ENCODE results near the gene SRP72.
"Not testable (repeated sequence)": the region's sequence is repeated elsewhere in the genome, so short reads cannot be mapped to it uniquely, and the experiment has no call there.

Gene SRP72, protein sequence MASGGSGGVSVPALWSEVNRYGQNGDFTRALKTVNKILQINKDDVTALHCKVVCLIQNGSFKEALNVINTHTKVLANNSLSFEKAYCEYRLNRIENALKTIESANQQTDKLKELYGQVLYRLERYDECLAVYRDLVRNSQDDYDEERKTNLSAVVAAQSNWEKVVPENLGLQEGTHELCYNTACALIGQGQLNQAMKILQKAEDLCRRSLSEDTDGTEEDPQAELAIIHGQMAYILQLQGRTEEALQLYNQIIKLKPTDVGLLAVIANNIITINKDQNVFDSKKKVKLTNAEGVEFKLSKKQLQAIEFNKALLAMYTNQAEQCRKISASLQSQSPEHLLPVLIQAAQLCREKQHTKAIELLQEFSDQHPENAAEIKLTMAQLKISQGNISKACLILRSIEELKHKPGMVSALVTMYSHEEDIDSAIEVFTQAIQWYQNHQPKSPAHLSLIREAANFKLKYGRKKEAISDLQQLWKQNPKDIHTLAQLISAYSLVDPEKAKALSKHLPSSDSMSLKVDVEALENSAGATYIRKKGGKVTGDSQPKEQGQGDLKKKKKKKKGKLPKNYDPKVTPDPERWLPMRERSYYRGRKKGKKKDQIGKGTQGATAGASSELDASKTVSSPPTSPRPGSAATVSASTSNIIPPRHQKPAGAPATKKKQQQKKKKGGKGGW

DNA sequence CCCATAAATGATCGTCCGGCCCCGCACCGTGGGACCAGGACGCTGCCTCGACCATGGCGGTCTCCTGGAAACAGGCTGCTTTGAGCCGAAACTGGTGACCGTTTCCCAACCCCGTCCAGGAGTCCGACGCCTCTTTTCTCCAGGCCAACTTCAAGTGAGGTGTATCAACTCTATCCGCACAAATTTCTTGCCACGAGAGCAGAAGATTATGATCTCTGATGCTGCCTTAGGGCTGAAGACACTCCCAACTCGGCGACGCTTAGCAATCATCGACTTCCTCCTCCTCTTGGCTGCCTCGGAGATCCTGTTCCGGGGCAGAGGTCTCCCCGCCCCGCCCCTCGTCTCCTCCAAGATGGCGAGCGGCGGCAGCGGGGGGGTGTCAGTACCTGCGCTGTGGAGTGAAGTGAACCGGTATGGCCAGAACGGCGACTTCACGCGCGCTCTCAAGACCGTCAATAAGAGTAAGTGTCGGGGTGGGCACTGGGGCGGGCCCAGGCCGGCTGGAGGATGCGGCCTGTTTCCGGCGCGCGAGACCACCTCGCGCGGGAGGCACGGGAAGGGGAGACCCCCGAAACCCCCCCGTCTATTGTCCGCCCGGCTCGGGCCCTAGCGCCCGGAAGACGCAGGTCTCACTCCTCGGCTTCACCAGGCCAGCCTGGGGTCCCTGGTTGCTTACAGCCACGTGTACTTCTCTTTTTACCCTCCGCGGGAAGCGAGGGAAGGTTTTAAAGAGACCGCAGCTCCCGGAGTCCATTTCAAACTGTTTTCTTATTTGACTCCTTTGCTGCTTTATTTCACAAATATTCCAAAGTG is at the start of gene SRP72:
TSS of gene SRP72 (plus strand) at position 334 of the 813 bp plus-strand sequence. CDS start at position 353, 19 bp downstream.
- peak; percentile 47 to 85 for DNase-seq

DNA sequence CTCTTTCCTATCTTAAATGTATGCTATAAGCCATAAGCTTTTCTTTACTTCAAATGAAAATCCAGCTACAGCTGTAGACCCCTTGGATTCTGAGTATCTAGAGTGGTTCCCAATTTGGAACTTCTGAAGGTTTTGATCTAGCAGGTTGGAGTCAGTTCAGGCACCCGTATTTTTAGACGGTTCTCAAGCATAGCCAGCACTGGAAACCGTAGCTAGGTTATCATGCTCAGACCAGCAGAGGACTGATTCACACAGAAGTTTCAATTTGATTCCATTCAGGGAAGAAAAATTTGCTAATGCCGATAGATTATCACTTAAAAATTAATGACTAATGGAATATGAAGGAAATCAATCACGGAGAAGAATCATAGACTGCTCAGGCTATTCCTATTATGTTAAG is 43.2 kb upstream of the SRP72 start:
- no peak for DNase-seq

DNA sequence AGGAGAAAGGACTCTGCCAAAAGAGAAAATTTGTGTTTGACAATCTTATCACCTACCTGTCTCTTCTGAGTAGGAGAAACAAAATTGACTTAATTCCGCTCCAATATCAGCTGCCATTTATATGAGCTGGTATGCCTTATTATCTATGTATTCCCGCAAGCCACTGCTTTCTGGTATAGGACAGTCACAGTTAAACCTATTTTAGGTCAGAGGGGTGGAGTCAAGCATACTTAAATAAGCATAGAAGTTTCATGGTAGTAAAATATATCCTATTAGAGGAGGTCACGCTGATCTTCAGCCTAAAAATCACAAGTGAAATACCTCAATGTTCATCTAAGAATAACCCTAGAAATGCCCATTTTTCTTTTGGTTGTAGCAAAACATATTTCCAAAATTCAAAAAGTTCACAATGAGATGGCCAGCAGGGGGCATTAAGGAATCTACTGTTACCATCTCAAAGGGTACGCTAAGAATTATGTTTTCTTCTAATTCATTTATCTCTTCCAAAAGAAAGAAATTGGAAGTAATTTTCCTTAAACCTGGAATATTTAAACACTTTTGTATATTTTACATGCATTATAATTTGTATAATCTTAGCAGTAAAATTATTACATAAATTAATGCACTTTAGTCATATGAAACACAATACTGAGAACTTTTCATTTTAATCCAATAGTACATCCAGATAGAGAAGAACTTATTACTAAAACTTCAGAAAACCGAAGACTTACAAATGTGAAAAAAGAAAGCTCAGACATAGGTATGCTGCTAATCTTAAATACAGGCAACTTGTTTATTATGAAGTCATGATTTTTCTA is 42.5 kb upstream of the SRP72 start:
- DNase-seq, result peak; percentile 8 to 14

DNA sequence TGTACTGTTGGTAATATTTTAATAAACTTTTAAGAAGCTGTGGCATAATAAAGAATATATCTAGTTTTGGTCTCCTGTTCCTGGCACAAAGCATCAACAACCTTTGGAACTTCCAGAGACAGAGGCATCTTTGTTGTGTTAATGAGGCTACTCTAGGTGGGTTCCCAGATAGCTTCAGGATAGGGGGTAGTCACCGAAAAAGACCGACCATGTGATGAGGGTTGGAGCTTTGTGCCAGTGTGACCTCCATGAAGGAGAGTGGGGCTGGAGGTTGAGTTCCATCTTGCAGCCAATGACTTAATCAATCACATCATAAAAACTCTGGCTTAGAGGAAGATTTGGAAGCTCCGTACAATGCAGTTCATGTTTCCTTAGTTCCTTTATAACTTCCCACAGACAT is 41.9 kb upstream of the SRP72 start:
- DNase-seq, result no peak

DNA sequence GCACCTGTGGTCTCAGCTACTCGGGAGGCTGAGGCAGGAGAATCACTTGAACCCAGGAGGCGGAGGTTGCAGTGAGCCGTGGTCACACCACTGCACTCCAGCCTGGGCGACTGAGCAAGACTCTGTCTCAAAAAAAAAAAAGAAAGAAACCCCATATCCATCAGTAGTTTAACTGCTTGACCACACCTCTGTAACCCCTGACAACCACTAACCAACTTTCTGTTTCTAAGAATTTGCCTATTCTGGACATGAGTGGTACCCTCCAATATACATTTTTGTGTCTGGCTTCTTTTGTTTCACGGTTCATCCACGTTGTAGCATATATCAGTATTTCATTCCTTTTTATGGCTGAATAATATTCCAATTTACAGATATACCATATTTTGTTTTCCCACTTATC is 41.1 kb upstream of the SRP72 start:
- no peak for DNase-seq

DNA sequence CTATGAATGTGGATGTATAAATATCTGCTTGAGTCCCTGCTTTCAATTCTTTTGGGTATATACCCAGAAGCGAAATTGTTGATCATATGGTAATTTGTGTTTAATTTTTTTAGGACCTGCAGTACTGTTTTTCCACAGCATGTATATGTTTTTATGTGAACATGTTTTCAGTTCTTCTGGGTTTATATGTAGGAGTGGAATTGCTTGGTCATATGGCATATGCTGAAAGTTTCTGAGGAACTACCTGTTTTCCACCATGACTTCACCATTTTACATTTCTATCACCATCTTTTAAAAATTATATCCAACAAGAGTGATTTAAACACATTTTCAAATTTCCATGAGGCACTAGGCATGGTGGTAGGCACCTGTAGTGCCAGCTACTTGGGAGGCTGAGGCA is 40.2 kb upstream of the SRP72 start:
- DNase-seq, result no peak

DNA sequence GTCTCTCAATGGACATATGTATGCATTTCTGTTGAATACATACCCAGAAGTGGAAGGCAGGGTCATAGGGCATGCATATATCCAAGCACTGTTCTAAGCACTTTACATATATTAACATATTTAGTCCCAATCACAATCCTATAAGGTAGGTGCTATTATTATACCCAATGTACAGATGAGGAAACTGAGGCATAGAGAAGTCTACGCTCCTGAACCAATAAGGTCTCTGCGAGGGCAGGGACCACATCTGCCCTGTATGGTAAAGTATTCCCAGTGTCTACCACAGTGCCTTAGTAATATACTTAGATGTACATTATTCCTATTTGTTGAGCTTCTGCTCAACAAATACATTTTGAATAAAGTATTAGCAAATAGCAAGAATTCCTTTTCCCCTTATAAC is 37.2 kb upstream of the SRP72 start:
- DNase-seq, result no peak

DNA sequence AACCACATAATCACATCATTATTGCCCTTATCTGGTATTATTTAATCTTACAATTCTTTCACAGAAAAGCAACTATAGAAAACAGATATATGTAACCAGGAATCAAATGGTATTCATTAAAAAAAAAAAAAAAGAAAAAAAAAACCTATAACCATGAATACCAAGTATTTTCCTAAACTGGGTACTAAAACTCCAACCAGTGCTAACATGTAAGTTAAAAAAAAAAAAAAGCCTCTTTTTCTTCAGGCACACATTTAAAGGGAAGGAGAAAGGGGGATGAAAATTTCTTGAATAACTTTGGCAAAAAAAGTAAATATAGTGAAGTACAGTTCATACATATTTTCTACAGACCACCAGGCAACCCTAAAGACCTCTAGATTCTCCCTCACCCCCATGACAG is 34.1 kb upstream of the SRP72 start:
- no peak for DNase-seq

DNA sequence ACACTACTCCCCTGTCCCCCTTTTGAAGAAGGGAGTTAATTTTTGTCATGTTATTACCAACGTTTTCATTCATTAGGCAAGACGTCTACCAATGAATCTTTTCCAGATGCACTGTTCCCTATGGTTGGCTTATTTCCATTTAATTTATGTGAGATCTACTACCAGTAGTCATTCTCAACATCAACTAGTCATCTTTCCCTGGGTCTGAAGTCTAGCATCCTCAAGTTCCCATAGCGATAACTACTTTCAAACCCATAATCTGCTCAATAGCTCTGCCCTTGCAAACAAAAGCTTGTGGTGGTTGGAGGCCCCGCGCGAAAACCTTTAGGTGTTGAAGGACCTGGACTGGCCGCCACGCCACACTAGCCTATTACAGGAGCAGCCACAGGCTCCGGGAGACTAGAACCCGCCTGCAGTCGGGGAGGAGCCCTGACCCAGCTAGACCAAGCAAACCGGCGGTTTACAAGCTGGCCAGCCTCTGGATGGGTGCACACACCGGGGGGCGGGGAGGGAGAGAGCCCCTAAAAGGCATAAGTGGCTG is 32.7 kb upstream of the SRP72 start:
- DNase-seq, result peak; percentile 11 to 51

DNA sequence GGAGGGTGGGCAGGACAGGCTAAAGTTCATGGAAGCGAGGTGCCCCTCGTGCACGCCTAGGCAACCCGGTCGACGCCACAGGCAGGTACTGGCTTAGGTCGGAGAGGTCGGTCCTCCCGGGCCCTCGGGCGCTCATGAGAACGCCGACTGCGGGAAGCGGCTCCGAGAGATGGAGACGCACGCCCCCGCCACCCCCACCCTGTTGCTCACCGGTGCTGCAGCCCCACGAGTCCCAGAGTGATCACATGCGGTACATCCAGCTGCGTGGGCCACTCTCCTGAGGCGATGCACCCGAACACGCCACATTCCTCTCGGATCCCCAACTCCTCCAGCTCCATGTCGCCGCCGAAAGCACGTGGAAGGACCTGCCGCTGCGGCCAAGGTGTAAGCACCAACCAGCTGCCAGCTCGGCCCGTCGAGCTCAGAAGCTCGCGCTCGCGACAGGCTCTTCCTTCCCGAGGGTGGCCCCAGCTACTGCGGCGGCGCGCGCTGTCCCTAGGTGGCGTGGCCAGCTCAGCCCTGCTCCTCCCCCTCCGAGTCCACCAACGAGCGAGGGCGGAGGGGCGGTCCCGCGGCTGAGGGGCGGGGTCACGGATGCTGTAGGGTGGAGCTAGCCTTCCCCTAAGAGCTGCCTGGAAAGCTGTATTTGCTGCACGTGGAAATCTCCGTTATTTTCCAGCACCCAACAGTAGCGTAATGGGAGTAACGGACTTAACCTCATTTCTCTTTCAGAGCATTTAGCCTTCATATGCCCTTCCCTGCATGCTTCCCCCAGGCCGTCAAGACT is 32.1 kb upstream of the SRP72 start, which contains the start of gene PPAT:
TSS of gene PPAT (minus strand) at position 476 of the 787 bp plus-strand sequence. CDS start at position 338, 138 bp downstream.
- peak; percentile 95 to 97 for DNase-seq

DNA sequence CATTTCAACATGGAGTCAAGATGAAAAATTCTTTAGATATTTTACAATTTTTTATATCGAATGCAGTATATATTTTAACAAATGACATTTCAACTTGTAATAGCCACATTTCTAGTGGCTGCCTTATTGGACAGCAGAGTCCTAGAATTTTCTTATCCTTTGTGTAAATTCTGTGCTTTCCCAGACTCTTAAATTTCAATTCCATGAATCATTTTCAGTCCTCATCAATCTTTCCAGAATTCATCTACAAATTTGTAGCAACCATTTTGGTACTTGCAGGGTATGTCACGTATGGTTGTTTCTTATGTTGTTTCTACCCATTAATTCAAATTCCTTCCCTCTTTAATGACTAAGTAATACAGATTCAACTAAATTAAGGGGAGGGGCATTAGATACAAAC is 28.7 kb upstream of the SRP72 start:
- DNase-seq, result no peak

DNA sequence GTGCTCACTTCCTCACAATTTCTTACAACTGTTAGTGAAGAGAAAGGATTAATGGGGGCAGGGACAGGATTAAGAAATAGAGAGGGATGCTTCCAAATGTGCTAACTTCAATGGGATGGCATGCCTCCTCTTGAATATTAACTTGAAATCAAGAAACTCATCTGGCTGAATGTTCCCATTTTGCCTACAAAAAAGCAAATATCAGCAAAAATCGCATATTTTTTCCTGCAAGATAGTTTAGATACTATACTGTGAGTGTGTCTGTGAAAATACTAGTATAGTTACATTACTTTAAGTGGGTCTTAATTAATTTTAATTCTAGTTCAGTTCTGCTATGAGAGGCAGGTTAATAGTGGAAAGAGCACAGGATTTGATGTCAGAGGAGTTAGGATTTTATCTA is 26.4 kb upstream of the SRP72 start:
- DNase-seq, result no peak

DNA sequence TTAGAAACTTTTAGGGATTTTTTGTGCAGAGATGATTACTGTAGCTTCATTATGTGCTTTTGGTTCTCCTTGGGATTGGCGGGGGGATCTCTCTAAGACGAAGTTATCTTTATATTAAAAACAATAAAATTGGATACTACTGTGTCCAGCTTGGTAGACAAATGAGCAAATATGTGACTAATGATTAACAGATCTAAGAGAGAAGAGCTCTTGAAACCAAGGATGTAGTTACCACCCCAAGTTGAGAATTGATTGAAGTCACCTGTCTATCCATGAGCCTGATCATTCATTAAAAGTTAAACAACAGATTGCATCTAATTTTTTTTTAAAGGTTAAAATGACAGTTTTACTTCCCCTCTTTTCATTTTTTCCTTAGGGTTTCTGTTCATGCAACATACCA is 22.7 kb upstream of the SRP72 start:
- no peak for DNase-seq

DNA sequence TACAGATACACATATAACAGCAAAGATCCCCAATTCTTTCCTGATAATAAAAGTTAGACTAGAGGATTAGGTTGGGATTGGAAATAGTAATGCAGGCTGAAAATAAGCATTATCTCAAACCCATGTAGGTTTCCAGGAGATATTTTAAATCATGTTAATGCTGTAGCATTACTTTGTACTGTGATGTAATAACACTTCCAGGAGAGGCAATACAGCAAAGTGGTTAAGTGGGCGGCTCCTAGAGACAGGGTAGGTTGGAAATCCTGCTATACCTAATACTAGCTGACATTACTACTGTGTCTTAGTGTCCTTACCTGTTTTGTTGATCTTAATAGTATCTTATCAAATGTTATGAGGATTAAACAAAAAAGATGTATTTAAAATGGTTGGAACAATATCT is 21.7 kb upstream of the SRP72 start:
- no peak for DNase-seq

DNA sequence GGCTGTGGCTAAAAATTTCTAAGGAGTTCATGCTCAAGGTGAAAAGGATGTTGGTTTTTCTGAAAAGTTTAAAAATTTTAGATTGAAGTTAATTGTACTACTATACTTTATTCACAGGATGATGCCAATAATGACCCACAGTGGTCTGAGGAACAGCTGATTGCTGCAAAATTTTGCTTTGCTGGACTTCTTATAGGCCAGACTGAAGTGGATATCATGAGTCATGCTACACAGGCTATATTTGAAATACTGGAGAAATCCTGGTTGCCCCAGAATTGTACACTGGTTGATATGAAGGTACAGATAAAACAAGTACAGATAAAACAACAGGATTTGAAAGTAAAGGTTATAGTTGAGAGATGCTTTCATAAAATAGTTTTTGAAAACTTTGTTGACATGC is 19.1 kb upstream of the SRP72 start:
- DNase-seq, result no peak

DNA sequence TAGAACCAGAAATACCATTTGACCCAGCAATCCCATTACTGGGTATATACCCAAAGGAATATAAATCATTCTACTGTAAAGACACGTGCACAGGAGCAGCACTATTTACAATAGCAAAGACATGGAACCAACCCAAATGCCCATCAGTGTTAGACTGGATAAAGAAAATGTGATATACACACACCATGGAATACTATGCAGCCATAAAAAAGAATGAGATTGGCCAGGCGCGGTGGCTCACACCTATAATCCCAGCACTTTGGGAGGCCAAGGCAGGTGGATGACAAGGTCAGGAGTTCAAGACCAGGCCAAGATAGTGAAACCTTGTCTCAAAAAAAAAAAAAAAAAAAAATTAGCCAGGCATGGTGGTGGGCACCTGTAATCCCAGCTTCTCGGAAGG is 17.9 kb upstream of the SRP72 start:
- not testable (repeated sequence) for DNase-seq

DNA sequence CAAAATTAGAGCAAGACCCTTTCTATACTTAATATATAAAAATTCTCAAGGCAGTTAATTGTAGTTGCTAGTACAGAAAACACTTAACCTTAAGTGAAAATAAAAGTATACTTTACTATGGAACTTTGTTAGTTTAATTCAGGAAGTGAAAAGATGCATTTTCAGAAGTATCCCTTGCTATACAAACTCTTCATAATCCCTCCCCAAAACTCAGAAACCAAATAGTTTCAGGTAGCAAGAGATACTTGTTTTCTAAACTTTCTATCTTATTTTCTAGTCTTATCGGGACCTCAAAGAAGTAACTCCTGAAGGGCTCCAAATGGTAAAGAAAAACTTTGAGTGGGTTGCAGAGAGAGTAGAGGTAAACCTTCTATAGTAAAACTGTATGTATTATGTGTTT is 17.1 kb upstream of the SRP72 start:
- DNase-seq, result no peak

DNA sequence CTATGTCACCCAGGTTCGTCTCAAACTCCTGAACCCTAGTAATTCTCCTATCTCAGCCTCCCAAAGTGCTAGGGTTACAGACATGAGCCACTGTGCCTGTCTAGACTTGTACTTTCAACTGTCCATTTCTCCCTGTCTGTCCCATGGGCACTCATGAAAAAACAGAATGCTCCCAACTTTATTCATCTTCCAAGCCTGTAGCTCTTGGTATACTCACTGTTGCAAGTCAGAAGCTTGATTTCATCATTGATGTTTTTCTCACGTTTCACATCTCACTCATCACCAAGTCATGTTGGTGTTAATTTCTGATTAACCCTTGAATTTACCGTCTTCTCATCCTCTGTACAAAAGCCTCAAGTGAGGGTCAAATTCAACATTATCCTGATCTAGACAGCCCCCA is 7.3 kb upstream of the SRP72 start:
- no peak for DNase-seq

DNA sequence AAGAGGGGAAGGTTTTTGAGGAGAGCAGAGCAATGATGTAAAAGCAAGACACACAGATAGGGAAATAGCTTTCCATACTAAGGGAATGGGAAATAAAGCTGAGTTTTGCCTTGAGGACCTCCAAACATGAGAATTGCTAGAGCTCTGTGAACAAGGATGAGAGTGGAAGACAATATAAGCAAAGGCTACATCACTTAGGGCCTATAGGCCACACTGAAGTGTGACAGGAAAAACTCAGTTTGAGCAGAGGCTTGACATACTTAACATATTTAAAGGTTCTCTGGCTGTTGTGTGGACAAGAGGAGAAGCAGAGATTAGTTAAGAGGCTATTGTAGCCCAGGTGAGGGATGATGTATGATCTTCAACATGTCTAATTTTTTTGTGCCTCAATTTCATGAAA is 5.3 kb upstream of the SRP72 start:
- DNase-seq, result no peak

DNA sequence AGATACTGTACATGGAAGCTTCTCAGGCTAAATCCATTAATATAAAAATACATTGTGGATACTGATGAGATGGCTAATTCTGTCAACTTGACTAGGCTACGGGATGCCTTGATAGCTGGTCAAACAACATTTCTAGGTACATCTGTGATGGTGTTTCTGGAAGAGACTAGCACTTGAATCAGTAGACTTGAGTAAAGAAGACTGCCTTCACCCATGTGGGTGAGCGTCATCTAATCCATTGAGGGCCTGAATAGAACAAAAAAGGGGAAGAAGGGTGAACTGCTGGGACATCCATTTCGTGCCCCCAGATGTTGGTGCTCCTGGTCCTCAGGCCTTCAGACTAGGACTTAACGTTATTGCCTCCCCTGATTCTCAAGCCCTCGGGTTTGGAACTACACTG is 3.7 kb upstream of the SRP72 start:
- no peak for DNase-seq

DNA sequence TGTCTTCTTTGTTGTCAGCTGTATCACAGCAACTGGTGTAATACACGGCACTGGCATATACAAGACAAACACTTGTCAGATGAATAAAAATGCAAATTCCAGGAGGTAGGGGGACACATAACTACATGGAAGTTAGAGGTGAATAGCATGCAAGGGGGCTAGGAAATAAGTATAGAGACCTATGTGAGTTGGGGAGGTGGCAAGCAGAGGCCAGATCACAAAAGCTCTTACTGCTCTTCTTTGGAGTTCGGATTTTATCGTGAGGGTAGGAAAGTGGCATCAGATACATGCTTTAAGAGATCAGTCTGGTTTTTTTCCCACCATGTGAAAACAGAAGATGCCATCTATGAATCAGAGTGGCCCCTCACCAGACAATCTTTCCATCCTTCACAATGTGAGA is 2.8 kb upstream of the SRP72 start:
- DNase-seq, result no peak
